Measurements from ENCODE around the gene EEF2K.

Gene EEF2K

DNA sequence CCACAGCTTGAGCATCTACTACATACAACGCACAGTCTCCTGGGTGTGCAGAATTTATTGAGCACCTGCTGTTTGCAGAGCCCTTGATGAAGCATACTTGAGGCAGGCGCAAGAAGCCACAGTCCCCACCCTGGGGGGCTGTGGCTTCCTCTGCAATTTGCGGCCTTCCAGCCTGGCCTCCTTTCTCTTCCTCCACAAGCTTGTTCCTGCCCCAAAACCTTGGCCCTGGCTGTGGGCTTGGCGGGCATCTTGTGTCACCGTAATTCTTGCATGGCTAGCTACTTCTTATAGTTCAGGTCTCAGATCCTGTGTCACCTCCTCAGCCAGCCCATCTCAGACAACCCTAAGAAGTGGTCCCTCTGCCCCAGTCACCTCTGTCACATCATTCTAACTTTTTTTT, 47.2 kb downstream of the EEF2K start:
- no peak for DNase-seq

DNA sequence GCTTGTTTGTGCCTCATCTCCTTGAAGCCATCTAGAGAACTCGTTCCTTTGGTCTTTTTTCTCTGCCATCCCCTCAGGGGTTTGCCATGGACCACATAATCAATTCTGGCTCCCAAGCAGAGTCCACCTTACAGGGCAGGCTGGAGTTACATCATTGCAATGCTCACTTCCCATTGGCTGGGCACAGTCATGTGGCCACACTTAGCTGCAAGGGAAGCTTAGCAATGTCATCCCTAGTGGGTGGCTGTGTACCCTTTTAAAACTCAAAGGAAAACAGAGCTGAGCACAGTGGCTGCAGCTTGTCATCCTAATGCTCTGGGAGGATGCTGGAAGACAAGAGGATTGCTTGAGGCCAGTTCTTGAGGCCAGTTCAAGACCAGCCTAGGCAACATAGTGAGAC, 49.3 kb downstream of the EEF2K start:
- no peak for DNase-seq

- no peak for DNase-seq
Observed at GRCh38 chr16:22257440-22257839, 51.4 kb downstream of the EEF2K start.

- no peak for DNase-seq
Observed at GRCh38 chr16:22260490-22260889, 54.4 kb downstream of the EEF2K start.

DNA sequence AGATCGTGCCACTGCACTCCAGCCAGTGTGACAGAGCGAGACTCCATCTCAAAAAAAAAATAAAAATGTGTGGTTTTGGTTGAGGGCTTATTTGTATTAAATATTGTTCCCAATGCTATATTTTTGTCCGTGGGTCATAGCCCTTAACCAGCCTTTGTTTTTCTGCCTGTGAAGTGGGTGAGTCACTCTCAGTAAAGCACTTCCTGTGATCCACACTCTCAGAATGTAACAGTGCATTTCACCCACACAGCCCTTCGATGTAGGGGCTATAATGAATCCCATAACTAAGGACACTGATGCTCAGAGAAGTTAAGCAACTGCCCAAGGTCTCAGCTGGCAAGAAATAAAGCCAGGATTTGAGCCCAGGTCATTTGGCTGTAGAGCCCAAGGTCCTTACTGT, 56.4 kb downstream of the EEF2K start:
- DNase-seq = peak in 1 of 2 experiments; percentile 20

- DNase-seq = no peak
Observed at GRCh38 chr16:22264786-22265185, 58.7 kb downstream of the EEF2K start.

- no peak for DNase-seq
Observed at GRCh38 chr16:22265351-22265750, 59.3 kb downstream of the EEF2K start.

GRCh38 chr16:22266546-22266945, 60.5 kb downstream of the EEF2K start:
- DNase-seq = no peak

DNA sequence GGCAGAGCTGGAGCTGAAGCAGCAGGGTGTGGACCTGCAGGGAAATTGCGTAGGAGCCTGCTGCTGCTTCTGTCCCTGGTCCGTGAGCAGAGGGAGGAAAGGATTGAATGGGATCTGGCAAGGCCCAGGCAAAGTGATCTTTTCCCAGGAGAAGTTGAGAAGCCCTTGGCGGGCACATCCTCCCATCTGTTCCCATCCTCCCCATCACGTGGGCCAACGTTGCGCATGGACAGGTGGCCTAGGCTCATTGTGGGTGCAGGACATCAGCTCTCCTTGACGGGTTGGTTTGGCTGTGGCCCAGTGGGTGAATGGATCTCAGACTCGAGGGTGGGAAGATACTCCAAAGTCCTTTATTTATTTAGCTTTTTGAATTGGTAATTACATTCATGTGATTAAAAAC, 61.7 kb downstream of the EEF2K start:
- DNase-seq = no peak

DNA sequence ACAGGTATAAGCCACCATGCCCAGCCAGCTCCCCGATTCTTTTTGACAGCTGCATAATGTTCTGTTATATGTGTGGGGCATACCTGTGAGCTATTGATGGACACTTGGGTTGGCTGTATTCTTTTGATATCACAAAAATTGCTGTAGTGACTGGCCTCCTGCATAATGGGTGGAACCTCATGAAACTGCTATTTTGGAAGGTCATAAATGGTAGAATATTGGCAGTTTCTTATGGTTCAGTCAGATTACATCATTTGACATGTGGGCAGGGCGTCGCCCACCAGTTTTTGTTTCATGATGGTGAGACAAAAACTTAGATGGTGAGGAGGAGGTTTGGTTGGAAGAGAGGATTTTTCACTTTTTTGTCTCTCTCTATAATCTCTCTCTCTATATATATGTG, 64.4 kb downstream of the EEF2K start:
- no peak for DNase-seq

- DNase-seq = no peak
Observed at GRCh38 chr16:22272870-22273650, 67.0 kb downstream of the EEF2K start.

DNA sequence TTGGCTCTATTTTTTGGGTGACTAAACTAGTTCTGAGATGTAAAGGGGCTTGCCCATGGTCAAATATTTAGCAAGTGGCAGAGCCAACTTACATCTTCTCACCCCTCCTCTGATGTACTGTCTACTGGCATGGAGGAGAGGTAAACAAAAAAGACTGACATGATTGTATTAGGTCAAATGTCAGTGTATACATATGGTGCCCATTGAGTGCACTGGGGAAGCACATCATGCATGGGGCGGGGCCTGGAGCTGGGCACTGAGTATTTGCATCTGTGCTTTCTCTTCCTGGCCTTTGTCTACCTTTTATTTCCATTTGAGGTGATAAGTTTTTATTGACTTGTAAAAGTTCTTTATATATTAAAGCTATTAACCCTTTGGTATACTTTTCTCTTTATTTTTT, 68.8 kb downstream of the EEF2K start:
- DNase-seq = no peak

DNA sequence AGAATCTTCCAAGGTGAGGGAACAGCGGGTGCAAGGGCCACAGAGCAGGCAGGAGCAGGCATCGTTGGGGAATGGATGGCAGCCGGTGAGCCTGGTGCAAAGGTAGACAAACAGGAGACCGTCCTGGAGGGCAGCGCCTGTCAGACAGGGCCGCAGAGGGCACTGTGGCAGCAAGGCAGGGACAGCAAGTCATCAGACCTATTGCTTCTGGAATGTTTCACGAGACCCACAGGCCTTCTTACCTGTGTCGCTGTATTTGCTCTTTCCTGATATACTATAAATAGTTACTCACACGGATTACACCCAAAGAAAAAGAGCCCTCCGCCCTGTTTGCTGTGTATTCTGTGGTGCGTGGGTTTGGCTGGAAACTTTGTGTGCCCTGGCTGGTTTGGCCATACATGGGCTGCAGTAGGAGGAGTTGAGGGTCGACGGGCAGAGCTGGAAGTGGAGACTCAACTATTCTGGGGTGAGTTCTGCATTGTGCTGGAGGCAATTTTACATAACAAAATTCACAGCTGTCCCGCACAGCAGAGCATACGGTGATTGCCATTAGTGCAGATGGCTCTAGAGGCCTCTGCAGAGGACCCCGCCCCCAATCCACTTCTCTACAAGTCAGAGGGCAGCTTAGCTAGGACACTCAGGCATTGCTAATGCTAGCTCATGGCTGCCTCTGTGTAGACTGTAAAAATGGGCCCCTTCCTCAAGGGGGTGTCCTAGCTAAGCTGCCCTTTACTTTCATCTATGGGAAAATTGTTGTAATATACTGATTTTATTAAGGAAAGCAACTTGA, 72.6 kb downstream of the EEF2K start:
- DNase-seq = no peak

DNA sequence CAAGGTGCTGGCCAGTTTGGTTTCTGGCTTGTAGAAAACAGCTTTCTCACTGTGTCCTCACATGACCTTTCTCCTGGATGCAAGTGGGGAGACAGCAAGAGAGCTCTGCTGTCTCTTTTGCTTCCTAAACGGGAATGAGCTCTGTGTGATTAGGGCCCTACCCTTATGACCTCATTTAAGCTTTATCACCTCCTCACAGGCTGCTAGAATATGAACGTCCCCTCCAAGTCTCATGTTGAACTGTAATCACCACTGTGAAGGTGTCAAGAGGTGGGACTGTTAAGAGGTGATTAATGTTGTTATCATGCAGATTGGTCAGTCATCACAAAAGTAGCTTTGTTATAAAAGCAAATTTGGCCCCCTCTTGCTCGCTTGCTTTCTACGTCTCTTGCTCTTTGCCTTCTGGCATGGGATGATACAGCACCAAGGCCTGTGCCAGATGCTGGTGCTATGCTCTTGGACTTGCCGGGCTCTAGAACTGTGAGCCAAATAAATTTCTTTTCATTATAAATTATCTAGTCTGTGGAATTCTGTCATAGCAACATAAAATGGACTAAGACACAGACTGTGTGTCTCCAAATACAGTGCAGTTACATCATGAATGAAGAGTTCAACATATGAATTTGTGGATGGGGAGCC, 76.3 kb downstream of the EEF2K start:
- DNase-seq = no peak

GRCh38 chr16:22284637-22285036, 78.6 kb downstream of the EEF2K start:
- DNase-seq = no peak

DNA sequence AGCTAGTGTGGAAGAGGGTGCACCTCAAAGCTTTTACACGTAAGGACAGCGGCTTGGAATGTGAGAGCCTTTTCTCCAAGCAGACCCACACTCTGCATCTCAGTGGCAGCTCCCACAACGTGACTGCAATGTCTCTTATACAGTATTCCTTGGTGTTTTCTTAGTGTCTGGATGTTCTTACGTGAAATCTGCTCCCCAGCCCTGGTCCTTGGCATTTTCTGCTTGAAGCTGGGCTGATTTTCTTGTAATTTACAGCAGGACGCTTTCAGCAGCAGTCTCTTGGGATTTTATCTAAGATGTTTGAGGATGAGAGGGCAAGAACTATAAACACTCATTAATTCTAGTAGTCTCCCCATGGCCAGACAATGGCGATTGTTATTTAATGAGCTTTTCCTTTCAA, 79.0 kb downstream of the EEF2K start:
- no peak for DNase-seq

- no peak for DNase-seq
Observed at GRCh38 chr16:22291020-22291419, 84.9 kb downstream of the EEF2K start.

GRCh38 chr16:22291860-22292318, 85.8 kb downstream of the EEF2K start:
- DNase-seq = no peak

DNA sequence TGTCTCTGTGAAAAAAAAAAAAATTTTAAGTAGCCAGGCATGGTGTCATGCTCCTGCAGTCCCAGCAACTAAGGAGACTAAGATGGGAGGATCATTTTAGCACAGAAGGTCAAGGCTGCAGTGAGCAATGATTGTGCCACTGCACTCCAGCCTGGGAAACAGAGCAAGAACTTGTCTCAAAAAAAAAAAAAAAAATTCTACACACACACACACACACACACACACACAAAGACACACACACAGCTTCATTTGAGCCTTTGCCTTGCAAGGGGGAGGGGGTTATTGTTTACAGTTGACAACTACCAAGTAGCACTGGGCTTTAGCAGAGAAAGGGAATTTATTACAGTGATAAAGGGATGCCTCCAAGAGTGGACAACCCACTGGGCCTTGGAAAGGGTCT, 86.2 kb downstream of the EEF2K start:
- no peak for DNase-seq

GRCh38 chr16:22293137-22294106, 87.3 kb downstream of the EEF2K start:
- no peak for DNase-seq

- peak; percentile 40 to 42 for DNase-seq
Observed at GRCh38 chr16:22296225-22297113, 90.4 kb downstream of the EEF2K start.
